GM18870 (cell line): ENCODE measurements around the gene RAD51B.
"Not testable (repeated sequence)": the region's sequence is repeated elsewhere in the genome, so short reads cannot be mapped to it uniquely, and the experiment has no call there.

Source experiments
- ATAC-seq: cut with Tn5 transposase; IDR thresholded peaks from one replicate; pipeline ENCODE4 v1.9.1; 2021; ENCODE audit warnings: moderate library complexity; ENCODE audit not compliant: unreplicated experiment

Gene RAD51B

DNA sequence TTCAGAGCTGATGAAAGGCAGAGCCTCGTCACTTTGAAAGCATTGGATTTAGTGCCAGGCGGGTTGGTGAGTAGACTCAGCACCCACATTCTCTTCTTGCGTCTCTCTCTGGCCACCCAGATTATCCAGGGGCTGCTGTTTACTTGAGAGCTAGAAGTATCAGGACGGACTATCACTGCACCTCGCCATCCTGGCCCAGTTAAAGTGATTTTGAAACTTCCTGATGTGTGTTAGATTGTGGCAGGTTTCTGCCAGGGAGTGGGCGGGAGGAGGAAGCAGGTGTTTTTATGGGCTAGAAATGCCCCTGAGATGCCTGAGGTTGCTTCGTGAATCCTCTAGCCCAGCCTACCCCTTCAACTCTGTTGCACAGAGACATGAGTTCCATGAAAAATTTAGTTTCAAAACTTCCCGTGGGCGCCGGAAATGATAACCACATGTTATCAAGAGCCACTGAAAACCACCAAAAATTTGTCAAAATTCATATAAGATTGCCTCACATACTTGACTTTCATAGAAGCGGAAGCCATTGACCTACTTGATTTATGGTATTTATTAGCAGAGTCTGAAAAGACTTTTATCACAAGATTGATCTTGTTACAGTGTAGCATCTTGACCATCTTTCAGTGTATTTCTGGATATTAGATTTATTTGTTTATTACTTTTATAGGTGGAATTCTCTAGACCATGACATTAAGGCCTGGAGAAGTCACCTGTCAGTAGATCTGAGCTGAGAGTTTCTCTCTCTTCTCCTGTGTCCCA lies 466.0 kb downstream of the RAD51B start:
- ATAC-seq: peak; percentile 25

DNA sequence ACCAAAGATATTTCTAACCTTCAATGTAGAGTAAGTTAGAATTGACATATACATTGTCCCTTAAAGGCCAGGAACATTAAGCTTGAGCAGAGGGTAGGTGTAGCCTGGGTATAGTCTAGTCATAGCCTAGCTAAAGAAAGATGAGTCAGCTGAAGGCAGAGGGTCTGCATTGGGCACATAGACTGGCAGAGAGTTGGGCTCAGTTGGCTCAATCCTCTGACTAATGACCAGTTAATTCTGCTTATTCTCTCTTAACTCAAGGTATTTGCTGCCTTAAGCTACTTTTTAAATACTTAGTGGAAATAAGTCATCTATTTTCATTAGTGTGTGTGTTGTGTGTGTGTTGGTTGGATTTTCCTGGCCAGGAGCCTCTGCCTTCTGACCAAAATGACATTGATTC lies 467.1 kb downstream of the RAD51B start:
- no peak for ATAC-seq

DNA sequence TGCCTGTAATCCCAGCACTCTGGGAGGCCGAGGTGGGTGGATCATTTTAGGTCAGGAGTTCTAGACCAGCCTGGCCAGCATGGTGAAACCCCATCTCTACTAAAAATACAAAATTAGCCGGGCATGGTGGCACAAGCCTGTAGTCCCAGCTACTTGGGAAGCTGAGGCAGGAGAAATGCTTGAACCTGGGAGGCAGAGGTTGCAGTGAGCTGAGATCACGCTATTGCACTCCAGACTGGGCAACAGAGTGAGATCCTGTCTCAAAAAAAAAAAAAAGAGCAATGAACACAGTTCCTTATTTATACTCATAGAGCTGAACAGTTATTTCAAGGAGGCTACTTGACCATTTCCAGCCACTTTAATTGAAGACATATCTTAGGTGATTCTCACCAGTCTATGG lies 469.9 kb downstream of the RAD51B start:
- ATAC-seq: not testable (repeated sequence)

DNA sequence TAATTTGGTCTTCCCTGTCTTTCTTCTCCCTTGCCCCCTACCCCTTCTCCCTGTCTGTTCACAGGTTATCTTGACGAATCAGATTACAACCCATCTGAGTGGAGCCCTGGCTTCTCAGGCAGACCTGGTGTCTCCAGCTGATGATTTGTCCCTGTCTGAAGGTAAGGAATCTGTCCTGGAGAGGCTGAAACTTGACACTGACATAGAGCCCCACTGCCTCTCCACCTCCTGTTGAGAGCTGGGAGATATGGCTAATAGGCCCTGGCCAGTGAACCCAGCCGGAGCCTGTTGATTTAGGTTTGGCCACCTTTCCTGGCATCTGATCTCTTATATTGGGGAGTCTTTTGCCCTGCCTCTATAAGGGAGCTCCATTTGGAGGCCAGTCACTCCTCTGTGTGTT lies 472.2 kb downstream of the RAD51B start:
- ATAC-seq: no peak

DNA sequence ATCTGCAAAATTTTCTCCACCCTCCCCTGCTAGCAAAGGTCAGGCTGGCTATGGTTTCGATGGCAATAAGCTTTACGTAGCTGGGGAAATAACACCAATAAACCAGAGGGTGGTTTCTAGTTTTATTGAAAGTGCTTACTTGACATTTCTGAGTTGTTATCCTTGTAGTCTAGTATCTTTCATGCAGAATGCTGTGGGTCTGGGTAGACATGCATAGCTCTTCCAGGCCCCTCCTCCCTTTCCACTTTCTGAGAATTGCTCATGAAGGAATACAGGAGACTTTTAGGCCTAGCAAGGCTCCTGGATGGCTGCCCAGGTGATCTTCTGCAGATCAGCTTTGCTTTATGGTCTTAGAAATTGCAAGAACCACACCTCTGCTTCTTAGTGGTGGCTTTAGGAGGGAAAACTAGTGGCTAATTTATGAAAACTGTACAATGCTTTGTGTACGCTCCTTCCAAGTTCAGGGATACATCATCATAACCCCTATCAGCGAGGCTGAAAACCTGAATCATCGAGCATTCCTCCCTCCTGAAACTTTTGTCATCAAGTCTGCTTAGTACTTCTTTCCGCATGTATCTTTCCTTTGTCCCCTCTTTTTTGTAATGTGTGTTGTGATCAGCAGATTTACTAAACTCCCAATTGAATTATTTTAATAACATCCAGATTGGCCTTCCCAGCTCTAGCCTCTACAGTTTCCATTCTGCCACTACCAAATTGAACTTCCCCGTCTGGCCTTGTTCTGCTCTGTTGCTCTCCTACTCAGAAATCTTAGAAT lies 473.0 kb downstream of the RAD51B start:
- ATAC-seq: no peak

DNA sequence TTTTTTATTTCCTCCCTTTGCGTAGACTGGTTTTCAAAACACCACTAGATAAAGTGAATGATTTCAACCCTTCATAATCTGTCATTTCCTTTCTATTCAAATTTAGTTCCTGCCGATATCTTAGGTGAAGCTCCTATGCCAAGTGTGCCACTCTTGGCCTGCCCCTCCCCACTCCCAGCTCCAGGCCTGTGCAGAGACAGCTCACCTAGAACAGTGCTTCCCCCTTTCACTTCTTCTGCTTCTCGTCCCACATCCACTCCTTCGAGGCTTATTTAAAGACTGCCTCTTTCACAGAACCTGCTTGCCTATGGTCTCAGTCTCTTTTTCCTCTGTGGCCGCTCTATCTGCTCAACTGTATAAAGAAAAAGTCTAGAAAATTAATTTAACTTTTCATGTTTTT lies 473.8 kb downstream of the RAD51B start:
- no peak for ATAC-seq

DNA sequence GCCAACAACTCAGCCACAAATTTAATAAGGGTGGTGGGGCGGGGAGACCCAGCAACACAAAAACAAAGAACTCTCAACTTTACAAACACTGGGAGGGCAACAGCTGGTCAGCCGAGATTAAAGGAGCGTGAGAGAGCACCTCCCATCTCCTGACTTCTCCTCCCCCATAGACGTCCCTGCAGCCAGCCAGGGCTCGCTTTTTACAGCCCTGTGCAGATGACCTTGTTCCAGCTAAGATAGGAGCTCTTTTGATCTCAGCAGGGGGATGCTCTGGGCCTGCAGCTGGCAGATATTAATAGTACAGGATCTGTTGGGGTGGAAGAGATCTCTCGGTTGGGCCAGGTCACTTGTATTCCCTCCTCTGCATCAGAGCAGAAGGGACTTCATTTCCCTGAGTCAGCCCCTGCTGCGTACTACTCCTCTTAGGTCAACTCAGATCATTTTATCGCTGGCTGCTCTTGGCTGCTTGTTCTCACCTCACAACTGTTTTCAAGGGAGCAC lies 475.8 kb downstream of the RAD51B start:
- ATAC-seq: no peak

DNA sequence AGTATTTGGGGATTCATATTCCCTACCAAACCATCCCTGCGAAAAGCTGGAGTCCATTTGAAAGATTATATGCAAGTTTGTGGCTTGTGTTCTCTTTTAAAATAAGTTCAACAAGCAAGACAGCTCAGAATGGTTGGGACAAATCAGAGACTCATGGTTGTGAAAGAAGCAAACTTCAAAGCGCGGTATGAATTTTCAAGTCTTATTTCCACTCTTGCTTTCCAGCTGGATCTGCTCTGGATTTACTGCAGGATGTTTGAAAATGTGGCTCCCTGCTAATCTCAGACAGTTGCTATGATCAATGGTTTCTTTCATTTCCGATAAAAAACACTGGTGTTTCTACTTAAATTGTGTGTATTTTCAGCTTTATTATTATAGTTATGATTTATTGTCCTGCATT lies 477.5 kb downstream of the RAD51B start:
- no peak for ATAC-seq

DNA sequence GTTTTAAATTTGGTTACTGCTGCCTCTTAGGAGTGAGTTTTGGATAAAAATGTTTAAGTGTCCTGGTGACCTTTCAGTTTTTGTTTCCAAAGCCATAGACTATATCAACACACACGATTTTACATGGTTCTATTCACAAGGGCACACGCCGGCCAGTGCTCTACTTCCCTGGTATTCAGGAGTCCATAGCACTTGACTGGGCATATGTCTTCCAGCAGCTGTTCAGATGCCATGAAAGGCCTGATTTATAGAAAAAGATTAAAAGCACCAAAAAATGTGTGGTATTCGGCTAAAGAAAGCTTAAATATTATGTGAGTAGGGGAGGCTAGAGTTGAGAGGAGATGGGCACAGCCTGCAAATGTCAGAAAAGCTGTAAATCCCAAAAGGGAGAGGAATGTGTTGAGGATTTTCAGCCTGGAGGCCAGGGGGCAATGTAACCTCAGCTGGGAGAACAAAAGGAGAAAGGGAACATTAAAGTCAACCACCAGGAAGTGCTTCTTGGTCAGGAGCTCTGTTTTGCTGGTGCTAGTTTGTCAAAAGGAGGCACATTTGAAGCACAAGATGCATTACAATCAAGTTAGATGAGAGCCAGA lies 478.4 kb downstream of the RAD51B start:
- no peak for ATAC-seq

DNA sequence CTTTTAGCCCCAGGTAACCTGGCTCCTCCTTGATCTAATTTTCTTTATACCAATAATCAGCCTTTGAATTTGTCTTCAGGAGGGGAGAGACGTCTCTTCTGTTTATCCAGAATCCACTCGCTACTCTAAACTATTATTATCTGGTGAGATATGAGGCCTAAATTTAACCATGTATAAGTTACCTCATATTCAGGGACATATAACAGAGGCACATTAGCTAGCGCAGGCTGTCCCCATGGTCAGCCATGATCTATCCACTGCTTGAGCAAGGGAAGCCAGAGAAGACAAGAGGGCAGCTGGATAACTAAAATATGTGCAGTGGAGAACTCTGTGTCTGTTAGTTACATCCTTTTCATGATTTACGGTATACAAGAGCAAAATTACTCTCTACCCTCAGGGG lies 481.0 kb downstream of the RAD51B start:
- ATAC-seq: no peak

DNA sequence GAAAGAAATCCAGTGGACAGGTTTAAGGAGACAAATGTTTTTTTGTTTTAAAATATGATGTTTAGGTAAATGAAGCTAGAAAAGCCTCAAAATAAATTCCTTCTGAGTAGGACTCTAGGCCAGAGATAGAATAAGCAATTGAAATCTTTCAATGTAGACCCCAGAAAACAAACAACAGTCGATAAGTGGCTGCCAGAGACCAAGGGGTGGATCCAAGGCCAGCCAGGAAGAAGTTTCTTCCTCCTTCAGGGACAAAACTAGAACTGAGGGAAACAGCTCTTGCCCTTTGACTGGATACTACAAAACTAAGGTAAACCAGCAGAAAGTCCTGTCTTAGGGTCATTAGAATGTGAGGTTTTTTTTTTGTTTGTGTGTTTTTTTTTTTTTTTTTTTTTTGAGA lies 481.6 kb downstream of the RAD51B start:
- no peak for ATAC-seq

DNA sequence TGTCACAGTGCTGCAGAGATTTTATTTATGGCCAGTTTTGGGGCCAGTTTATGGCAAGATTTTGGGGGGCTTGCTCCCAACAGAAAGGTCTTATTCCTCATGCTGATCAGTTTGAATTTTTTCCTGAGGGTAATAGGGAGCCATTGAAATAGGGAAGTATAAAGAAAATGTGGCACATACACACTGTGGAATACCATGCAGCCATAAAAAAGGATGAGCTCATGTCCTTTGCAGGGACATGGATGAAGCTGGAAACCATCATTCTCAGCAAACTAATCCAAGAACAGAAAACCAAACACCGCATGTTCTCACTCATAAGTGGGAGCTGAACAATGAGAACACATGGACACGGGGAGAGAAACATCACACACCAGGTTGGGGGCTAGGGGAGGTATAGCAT lies 483.4 kb downstream of the RAD51B start:
- ATAC-seq: not testable (repeated sequence)

DNA sequence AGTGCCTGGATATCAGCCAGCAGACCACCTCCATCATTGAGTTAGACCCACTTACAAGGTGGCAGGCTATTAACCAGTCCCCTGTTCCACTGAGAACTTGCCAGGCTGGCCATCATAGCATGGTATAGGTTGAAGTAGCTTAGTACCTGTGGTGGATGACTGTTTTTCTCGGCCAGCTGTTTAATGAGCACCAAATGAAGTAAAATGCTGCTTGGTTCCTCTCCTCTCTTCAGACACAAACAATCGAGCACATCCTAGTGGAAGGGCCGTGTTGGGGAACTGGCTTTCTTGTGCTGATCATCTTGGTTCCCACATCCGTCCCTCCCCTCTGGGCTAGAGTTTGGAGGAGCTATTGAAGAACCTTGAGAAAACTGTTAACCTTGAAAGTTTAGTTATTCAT lies 486.2 kb downstream of the RAD51B start:
- ATAC-seq: peak; percentile 21

DNA sequence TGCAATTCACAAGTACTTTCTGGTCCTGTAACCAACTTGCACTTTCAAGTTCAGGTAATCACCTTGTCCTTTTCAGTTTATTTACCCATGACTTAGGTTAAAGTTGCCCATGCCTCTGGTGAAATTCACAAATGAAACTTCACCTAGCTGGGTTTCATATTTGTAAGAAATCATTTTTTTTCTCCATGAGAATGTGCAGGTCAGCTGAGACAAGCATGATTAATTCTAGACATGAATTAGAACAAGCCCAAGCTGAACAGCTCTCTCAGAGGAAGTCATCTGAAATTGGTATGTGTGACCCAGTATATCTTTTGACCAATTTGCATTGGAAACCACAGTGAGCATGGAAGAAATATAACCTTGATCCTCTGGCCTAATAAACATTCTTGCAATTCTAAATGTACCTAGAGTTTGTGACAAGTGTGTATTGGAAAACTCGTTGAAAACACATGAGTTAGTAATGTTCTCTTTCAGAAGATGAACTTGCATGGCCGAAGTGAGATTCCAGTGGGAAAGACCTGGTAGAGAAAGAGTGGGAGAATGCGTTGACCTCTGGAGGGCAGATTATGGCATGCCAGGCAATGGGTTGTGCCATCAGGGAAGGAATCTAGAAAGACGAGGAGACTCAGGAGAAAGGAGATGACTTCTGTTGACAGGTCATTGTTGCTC lies 486.8 kb downstream of the RAD51B start:
- ATAC-seq: peak; percentile 59

DNA sequence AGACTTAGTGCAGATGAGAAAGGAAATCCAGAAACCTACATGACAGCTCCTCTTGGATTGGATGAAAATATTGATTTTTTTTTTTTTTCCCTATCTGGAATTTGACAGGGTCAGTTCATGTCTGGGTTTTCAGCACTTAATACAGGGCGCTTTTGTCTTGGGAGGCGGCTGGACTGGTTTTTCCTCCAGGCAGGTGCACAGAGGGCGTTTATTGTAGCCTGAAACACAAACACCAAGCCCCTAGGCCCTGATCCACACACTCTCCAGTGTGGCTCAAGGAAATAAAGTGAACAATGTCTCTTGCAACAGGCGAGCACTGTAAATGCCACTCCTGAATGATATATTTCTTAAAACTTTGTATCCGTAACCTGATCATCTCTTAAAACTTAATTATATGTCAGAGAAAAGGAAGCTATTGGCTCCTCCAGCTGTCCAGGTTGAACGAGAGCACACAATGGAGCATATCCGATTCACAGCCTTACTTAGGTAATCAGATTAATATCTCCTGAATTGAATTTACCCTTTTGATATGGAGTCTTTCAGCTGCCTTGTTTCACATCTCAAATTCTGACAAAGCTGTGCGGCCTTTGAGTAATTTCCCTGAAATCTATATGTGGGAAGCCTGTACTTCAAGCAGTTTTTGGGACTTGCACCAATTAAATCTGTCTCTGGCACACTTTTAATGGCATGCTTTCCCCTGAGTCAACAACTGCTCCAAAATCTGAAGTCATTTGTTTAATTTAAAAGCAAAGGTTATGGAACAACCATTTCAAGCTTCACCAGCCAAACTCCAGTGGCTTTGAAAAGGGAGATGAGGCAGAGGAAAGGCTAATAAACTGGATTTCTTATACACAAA lies 487.6 kb downstream of the RAD51B start:
- ATAC-seq: no peak

DNA sequence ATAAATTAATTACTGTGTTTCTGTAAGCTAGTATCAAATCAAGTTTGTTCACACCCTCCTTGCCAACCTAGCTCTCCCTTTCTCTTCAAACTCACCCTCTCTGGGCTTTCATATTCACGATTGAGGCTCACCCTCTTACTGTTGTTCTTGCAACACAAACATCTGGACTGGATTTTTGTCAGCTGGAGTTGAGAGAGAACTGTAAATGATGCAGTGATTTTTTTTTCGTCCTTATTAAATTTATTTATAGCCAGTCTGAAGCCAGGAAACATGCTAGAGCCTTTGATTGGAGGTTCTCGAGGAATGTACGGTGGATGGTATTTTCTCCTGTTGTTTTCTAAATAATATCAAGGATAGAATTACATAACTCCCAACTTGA lies 488.2 kb downstream of the RAD51B start:
- no peak for ATAC-seq

DNA sequence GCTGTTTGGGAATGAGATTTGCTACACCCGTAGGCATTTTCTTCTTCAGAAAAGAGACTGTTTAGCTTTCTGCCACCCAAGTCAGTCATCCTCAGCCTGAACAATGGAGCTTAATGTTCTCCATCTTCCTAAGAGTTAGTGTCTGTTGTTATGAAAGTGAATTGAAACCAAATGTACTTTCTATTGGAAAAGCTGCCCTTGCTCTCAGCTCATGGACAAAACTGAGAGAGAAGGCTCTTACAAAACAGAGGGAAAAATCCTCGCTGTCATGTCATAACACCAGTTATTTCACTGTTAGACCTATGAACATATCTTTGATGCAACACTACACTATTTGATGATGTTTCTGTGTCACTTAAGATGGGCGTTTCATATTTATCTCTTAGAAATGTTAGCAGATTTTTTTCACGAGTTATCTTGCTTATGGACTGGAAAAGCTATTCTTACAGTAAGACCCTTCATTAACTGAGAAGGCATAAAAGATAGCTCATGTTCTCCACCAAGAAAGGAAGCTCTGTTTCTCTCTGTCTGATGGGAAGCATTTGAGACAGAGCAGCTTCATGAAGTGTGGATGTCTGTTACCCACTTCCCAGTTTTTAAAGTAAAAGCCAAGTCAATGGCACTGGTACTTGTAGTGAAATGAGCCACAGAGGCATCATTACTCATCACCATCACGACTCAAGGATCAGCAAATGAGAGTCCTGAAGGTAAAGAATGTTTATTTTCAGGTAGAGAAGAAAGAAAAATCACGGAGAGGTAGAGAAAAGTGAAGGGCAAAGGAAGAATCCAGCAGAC lies 489.3 kb downstream of the RAD51B start:
- no peak for ATAC-seq

DNA sequence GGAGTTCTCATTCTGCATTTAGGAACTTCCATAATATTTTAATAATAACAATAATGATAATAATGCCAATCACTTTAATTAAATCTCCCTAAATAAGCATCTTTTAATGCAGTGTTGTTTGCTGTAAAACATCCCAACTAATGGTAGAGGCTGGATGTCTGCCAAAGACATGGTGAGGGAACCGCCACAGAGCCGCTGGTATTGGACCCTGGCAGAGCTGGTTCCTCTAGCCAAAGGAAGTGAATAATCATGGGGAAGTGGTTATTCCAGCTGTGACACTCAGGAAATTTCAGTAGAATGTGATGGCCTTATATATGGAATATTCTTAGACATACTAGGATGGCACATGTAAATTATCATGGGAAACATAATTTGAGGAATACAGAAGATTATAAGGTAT lies 490.0 kb downstream of the RAD51B start:
- ATAC-seq: no peak

DNA sequence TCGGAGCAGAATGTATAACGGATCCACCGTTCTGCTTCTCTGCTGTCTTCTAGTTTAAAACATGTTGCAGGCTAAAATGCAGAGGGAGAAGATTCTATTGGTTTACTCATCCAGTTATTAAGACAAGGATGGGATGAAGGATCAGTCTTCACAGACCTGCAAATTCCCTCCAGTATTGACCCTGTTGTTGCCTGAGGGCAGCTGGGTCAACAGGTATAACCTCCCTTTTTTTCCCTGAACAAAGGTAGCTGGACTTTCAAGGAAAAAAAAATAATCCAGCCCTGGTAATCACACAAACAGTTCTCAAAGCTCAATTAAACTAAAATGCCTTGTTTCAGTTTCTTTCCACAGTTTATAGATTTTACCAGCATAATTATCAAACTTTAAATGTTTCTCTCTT lies 492.7 kb downstream of the RAD51B start:
- ATAC-seq: no peak
